ENCODE measurements around the gene RHBDL2.
A peak's percentile ranks its signal among the peaks of the same experiment; 100 is the strongest.

- TF ChIP-seq CTCF (IDR thresholded peaks at IDR 0.05; ENCODE audit: extremely low read depth in 1 of 2, insufficient read depth in 1 of 2, low read depth in 1 of 2, low read length in 2 of 2) (no peak), POLR2A (IDR thresholded peaks at IDR 0.05; ENCODE audit: low read depth, low read length) (peak; percentile 57), POLR2AphosphoS5 (IDR thresholded peaks at IDR 0.05; ENCODE audit: insufficient read depth, low read depth, low read length) (peak; percentile 92), MYC (IDR thresholded peaks at IDR 0.05; ENCODE audit: low read depth, low read length) (peak; percentile 24), EZH2 (IDR thresholded peaks at IDR 0.05; ENCODE audit: borderline replicate concordance, low read depth, low read length, severe bottlenecking) (no peak), FOS (IDR thresholded peaks at IDR 0.05; ENCODE audit: borderline replicate concordance, insufficient read depth, low read length) (peak; percentile 27), JUN (IDR thresholded peaks at IDR 0.05; ENCODE audit: borderline replicate concordance, insufficient read depth, insufficient read length, low read depth) (no peak)
- TF ChIP-seq, protein P1, sequence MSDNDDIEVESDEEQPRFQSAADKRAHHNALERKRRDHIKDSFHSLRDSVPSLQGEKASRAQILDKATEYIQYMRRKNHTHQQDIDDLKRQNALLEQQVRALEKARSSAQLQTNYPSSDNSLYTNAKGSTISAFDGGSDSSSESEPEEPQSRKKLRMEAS (IDR thresholded peaks at IDR 0.05; ENCODE audit: insufficient read depth, insufficient read length) = peak; percentile 98
These were observed 81.8 kb downstream of the RHBDL2 start, which contains the start of gene RRAGC for GRCh38 chr1:38859561-38860453.
